ENCODE measurements around the gene IQCM.
A peak's percentile ranks its signal among the peaks of the same experiment; 100 is the strongest.

The IQCM gene

DNA sequence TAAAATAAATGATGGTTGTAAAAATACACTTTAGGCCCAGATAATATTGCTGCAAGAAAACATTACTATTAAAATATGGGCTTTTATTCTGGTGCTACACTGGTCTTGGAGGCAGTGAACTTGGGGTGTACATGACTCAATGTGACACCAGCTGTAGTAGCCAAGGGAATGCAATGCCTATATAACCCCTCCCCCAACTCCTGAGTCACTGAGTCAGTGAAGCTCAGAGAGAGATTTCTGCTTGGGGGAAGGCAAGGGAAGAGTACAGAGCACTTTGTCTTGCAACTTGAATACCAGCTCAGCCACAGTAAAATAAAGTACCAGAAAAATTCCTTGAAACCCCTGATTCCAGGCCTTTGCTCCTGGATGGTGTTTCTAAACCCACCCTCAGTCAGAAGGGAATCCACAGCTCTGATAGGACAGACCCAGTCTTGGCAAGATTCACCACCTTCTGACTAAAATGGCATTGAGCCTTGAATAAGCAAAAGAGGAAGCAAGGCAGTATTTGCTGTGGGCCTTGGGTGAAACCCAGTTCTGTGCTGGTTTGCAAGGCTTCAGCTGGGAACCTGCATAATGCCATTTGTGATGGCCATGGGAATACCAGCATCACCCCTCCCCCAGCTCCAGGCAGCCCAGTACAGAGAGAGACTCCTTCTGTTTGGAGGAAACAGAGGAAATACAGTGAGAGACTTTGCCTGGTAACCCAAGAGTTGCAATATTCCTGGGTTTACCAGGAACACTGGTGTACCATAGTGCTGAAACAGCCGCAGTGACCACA lies 209.9 kb downstream of the IQCM start:
- POLR2A ChIA-PET (ENCODE audit: low non-redundant PET): no interaction called here
- H3K27ac ChIP-seq: no peak overlapping the region
- CTCF ChIA-PET: interaction anchor here (0.5 kb wide), 1 partner anchor 59 kb away, joined by 3 read pairs; no protein-coding TSS in a partner anchor
- TF ChIP-seq, protein P1, sequence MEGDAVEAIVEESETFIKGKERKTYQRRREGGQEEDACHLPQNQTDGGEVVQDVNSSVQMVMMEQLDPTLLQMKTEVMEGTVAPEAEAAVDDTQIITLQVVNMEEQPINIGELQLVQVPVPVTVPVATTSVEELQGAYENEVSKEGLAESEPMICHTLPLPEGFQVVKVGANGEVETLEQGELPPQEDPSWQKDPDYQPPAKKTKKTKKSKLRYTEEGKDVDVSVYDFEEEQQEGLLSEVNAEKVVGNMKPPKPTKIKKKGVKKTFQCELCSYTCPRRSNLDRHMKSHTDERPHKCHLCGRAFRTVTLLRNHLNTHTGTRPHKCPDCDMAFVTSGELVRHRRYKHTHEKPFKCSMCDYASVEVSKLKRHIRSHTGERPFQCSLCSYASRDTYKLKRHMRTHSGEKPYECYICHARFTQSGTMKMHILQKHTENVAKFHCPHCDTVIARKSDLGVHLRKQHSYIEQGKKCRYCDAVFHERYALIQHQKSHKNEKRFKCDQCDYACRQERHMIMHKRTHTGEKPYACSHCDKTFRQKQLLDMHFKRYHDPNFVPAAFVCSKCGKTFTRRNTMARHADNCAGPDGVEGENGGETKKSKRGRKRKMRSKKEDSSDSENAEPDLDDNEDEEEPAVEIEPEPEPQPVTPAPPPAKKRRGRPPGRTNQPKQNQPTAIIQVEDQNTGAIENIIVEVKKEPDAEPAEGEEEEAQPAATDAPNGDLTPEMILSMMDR (conservative IDR thresholded peaks at IDR 0.05; ENCODE audit: low read depth): no peak
- DNase-seq (ENCODE audit: low spot score): peak; percentile 5

DNA sequence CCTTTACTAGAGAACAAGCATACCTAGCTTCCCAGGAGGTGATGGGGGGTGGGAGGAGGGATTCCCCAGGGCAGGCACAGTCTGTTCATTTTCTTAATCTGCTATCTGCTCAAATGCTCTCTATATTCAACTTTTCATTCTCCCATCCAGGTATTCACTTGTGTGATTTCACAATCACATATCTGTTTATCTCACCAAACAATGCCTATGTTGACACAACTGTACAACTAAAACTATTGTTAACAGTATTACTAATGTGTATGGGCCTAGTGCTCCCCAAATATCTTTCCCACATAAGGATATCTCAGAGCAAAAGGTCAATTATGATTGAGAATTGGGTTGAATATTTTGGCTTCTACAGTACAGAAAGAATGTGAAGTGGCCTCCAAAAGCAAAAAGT lies 210.8 kb downstream of the IQCM start:
- POLR2A ChIA-PET (ENCODE audit: low non-redundant PET): interaction anchor here (0.6 kb wide), 1 partner anchor 98 kb away, joined by 6 read pairs; no protein-coding TSS in a partner anchor
- no peak overlapping the region for H3K27ac ChIP-seq
- CTCF ChIA-PET: interaction anchor here (0.6 kb wide), 1 partner anchor 24 kb away, joined by 3 read pairs; no protein-coding TSS in a partner anchor
- TF ChIP-seq, protein P1 (conservative IDR thresholded peaks at IDR 0.05; ENCODE audit: low read depth): no peak
- DNase-seq (ENCODE audit: low spot score): no peak

- TF ChIP-seq, protein P1 (conservative IDR thresholded peaks at IDR 0.05; ENCODE audit: low read depth): no peak
- POLR2A ChIA-PET (ENCODE audit: low non-redundant PET): no interaction called here
- no peak for DNase-seq (ENCODE audit: low spot score)
- no peak overlapping the region for H3K27ac ChIP-seq
- CTCF ChIA-PET: no interaction called here
Observed at GRCh38 chr4:149595500-149595899, 220.1 kb downstream of the IQCM start.

GRCh38 chr4:149589826-149590225 lies 225.8 kb downstream of the IQCM start:
- ChIA-PET POLR2A (ENCODE audit: low non-redundant PET) (no interaction called here), CTCF (no interaction called here)
- no peak overlapping the region for H3K27ac ChIP-seq
- DNase-seq (ENCODE audit: low spot score): no peak
- TF ChIP-seq, protein P1 (conservative IDR thresholded peaks at IDR 0.05; ENCODE audit: low read depth): no peak

- DNase-seq (ENCODE audit: low spot score): no peak
- ChIA-PET CTCF (no interaction called here), POLR2A (ENCODE audit: low non-redundant PET) (no interaction called here)
- TF ChIP-seq, protein P1 (conservative IDR thresholded peaks at IDR 0.05; ENCODE audit: low read depth): no peak
- H3K27ac ChIP-seq: no peak overlapping the region
Observed at GRCh38 chr4:149584722-149585121, 230.9 kb downstream of the IQCM start.

DNA sequence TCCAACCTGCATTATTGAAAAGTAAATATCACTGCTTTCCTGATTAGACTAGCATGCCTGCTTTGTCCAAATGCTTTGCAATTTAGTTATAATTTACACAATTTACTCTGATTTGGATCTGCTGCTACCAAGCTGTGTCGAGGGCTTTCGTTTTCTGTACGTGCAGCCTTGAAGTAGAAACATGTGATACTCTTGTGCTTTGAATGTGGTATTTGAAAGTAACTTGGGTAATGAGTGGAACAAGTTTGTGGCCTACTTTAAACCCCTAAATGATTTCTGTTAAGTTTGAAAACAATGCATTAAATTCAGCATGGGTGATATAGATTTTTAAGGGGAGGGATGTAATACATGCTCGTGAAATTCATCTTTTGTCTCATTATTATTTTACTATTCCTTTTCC lies 240.7 kb downstream of the IQCM start:
- H3K27ac ChIP-seq: no peak overlapping the region
- TF ChIP-seq, protein P1 (conservative IDR thresholded peaks at IDR 0.05; ENCODE audit: low read depth): no peak
- ChIA-PET CTCF (no interaction called here), POLR2A (ENCODE audit: low non-redundant PET) (no interaction called here)
- DNase-seq (ENCODE audit: low spot score): no peak

Measured in RWPE1 (cell line).